HFFc6 (cell line): ENCODE measurements around the gene NRXN2. TPM values are rescaled to one million over a fixed set of nuclear protein-coding genes. Genes with fewer than 3 reads are reported as not detected.

Experiments
- DNase-seq: peaks from one replicate; pipeline ENCODE4 v3.0.0-alpha.2; 2018
- H3K27ac Mint-ChIP-seq: 2 replicates; pipeline ENCODE4 v1.8.0; 2020; ENCODE audit warnings: mild to moderate bottlenecking, mixed read lengths
- H3K27me3 Mint-ChIP-seq: 2 replicates; pipeline ENCODE4 v1.8.0; 2021; ENCODE audit warnings: mild to moderate bottlenecking, moderate library complexity, mixed read lengths; ENCODE audit not compliant: insufficient read depth
- H3K36me3 Mint-ChIP-seq: 2 replicates; pipeline ENCODE4 v1.8.0; 2021; ENCODE audit warnings: low read depth, mixed read lengths
- H3K4me1 Mint-ChIP-seq: 2 replicates; pipeline ENCODE4 v1.8.0; 2020; ENCODE audit warnings: low read depth, mixed read lengths
- H3K4me3 Mint-ChIP-seq: 2 replicates; pipeline ENCODE4 v1.8.0; 2020; ENCODE audit warnings: mild to moderate bottlenecking, moderate library complexity, mixed read lengths
- H3K9me3 Mint-ChIP-seq: 2 replicates; pipeline ENCODE4 v1.8.0; 2020; ENCODE audit warnings: mild to moderate bottlenecking, mixed read lengths
- CTCF ChIP-seq: fragments of 200-600 bp; sonication (generic); IDR thresholded peaks from 2 replicates; pipeline ENCODE4 v1.5.0; 2021; ENCODE audit warnings: antibody characterized with exemption, mild to moderate bottlenecking
- total RNA-seq, 6 experiments: library from RNA; stranded (reverse); fragmentation: NEBNext Ultra II Directional; extraction: Animal tissue kit (Norgen Biotek cat#: 25700); gene quantifications; 2 replicates in 1 of 6; 3 replicates in 5 of 6; pipeline ENCODE4 v1.2.3, GENCODE V29; 2021

Gene NRXN2
- total RNA-seq, 6 experiments from 2014 or later = 0.14 to 0.51 (median 0.31) TPM; not detected in 1

- no peak for DNase-seq
- peaks cover 33% of the 10 kb centered on the region for H3K27me3 Mint-ChIP-seq
- H3K4me1 Mint-ChIP-seq = 0 out of 2 replicates have a peak, but pooled peaks cover 6% of the 10 kb centered on the region
- no peaks in the 10 kb centered on the region for H3K36me3 Mint-ChIP-seq
- TF ChIP-seq CTCF = no peak
- no peak overlapping the region for H3K4me3 Mint-ChIP-seq
- H3K27ac Mint-ChIP-seq = no peak overlapping the region
- H3K9me3 Mint-ChIP-seq = no peaks in the 10 kb centered on the region
Measured at GRCh38 chr11:64610596-64610995, 112.4 kb downstream of the NRXN2 start.

- Mint-ChIP-seq H3K36me3 (no peaks in the 10 kb centered on the region), H3K4me3 (no peak overlapping the region), H3K27me3 (peaks cover 35% of the 10 kb centered on the region), H3K9me3 (no peaks in the 10 kb centered on the region), H3K27ac (no peak overlapping the region), H3K4me1 (0 out of 2 replicates have a peak, but pooled peaks cover 6% of the 10 kb centered on the region)
- no peak for DNase-seq
- no peak for TF ChIP-seq CTCF
Measured at GRCh38 chr11:64609436-64610047, 113.5 kb downstream of the NRXN2 start.

GRCh38 chr11:64608636-64609035 is 114.4 kb downstream of the NRXN2 start:
- Mint-ChIP-seq H3K36me3 (no peaks in the 10 kb centered on the region), H3K4me1 (0 out of 2 replicates have a peak, but pooled peaks cover 6% of the 10 kb centered on the region), H3K9me3 (no peaks in the 10 kb centered on the region), H3K27me3 (peaks cover 40% of the 10 kb centered on the region), H3K4me3 (no peak overlapping the region), H3K27ac (no peak overlapping the region)
- no peak for DNase-seq
- no peak for TF ChIP-seq CTCF

GRCh38 chr11:64608046-64608445 is 115.0 kb downstream of the NRXN2 start:
- Mint-ChIP-seq H3K4me3 (peak overlapping the region; percentile 39; the same call in 1 of the 2 replicates), H3K4me1 (0 out of 2 replicates have a peak, but pooled peaks cover 6% of the 10 kb centered on the region), H3K27ac (no peak overlapping the region), H3K9me3 (no peaks in the 10 kb centered on the region), H3K36me3 (no peaks in the 10 kb centered on the region), H3K27me3 (peaks cover 42% of the 10 kb centered on the region)
- no peak for TF ChIP-seq CTCF
- no peak for DNase-seq

GRCh38 chr11:64607381-64607985 is 115.5 kb downstream of the NRXN2 start:
- no peak overlapping the region for H3K4me3 Mint-ChIP-seq
- H3K4me1 Mint-ChIP-seq = 0 out of 2 replicates have a peak, but pooled peaks cover 6% of the 10 kb centered on the region
- DNase-seq = no peak
- H3K36me3 Mint-ChIP-seq = no peaks in the 10 kb centered on the region
- no peak overlapping the region for H3K27ac Mint-ChIP-seq
- peaks cover 42% of the 10 kb centered on the region for H3K27me3 Mint-ChIP-seq
- TF ChIP-seq CTCF = no peak
- H3K9me3 Mint-ChIP-seq = no peaks in the 10 kb centered on the region
